Suprapubic skin (tissue), 4 donors: Measurements from ENCODE around the gene BDNF. TPM values are rescaled to one million over a fixed set of nuclear protein-coding genes. Genes with fewer than 3 reads are reported as not detected.

Experiments used
- DNase-seq, 2 donors: peaks; one replicate each; pipeline ENCODE4 v3.0.0-alpha.2; 2019; ENCODE audit warnings: low spot score in 2 of 2
- H3K27ac ChIP-seq: fragments of 200-600 bp; sonication (generic); one replicate; pipeline ENCODE4 v1.5.1; 2019
- H3K27me3 ChIP-seq: fragments of 200-600 bp; sonication (generic); one replicate; pipeline ENCODE4 v1.5.1; 2019
- H3K36me3 ChIP-seq: fragments of 200-600 bp; sonication (generic); one replicate; pipeline ENCODE4 v1.5.1; 2019
- H3K4me1 ChIP-seq: fragments of 200-600 bp; sonication (generic); one replicate; pipeline ENCODE4 v1.5.1; 2019
- H3K4me3 ChIP-seq: fragments of 200-600 bp; sonication (generic); one replicate; pipeline ENCODE4 v1.5.1; 2019; ENCODE audit warnings: mild to moderate bottlenecking
- H3K9me3 ChIP-seq: fragments of 200-600 bp; sonication (generic); one replicate; pipeline ENCODE4 v1.5.1; 2019
- EP300 ChIP-seq: sonication (generic); formaldehyde crosslinking; IDR thresholded peaks from one replicate; pipeline ENCODE4 v1.6.1; 2017; ENCODE audit warnings: antibody characterized with exemption
- POLR2A ChIP-seq, 2 donors: fragments of 450-650 bp; IDR thresholded peaks; one replicate each; pipeline ENCODE4 v1.6.1; 2017; ENCODE audit warnings: antibody characterized with exemption in 2 of 2, mild to moderate bottlenecking in 2 of 2, moderate library complexity in 2 of 2
- POLR2AphosphoS5 ChIP-seq, 3 donors: sonication (generic); formaldehyde crosslinking; IDR thresholded peaks; one replicate each; pipeline ENCODE4 v1.6.1; 2017; ENCODE audit warnings: antibody characterized with exemption in 3 of 3
- WGBS: methylation state at CpG from one replicate; pipeline ENCODE4 v1.1.5; 2018; 5-methylcytosine and 5-hydroxymethylcytosine counted together
- total RNA-seq, 4 donors: library from RNA; depleted of rRNA; stranded (reverse); fragments of >200 nt; gene quantifications; one replicate each; pipeline ENCODE4 v1.1.0, GENCODE V29; 2016
- TF ChIP-seq, protein P1 (sequence below), 2 donors: fragments of 200-600 bp in 1 of 2; fragments of 450-650 bp in 1 of 2; sonication (generic) in 1 of 2; IDR thresholded peaks; one replicate each; pipeline ENCODE4 v1.5.1; 2016 to 2019; ENCODE audit warnings: antibody characterized with exemption in 2 of 2, mild to moderate bottlenecking in 1 of 2, moderate library complexity in 1 of 2

BDNF gene
- total RNA-seq, 4 donors from 2014 or later, result 0.17 to 2.0 (median 0.54) TPM

DNA sequence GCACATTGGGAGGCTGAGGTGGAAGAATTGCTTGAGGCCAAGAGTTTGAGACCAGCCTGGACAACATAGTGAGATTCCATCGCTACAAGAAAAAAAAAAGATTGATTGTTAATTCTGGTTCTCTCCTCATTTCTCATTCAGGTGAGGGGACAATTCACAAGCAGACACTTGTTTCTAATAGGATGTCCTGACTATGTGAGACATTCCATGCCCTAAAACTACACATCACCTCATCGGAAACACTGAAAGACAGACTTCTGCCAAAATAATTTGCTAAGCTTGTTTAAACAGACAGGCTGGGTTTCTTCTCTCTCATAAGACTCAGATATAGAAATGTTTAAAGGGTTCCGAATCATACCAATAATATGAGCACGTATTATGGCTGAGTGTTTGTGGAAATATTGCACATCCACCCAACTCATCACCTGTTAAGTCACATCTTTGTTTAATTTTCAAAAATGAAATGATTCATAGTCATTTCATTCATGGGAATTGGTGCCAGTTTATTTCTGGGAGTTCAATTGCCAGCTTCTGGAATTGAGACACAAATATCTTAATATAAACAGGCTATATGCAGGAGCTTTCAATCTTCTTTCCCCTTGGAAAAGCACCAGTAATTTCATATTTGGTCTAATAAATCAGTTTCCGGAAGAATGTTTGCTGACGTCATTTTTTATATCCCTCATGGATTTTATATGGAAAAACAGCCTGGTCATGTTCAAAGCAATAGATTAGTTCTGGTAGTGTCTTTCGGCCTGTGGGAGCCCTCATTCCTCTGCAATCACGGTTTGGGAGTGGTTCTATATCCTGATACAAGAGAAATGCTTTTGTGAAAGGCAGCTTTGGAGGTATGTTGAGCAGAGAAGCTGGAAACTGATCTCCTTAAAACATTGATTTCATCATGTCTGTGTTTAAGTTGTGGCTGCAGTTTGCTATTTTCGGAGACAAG is 87.0 kb downstream of the BDNF start:
- no peaks in the 10 kb centered on the region for H3K36me3 ChIP-seq
- no peak for DNase-seq
- H3K27me3 ChIP-seq, result no peaks in the 10 kb centered on the region
- H3K9me3 ChIP-seq, result no peaks in the 10 kb centered on the region
- TF ChIP-seq POLR2AphosphoS5 (IDR thresholded peaks at IDR 0.05), result no peak
- TF ChIP-seq POLR2A (IDR thresholded peaks at IDR 0.05), result no peak
- TF ChIP-seq, protein P1, sequence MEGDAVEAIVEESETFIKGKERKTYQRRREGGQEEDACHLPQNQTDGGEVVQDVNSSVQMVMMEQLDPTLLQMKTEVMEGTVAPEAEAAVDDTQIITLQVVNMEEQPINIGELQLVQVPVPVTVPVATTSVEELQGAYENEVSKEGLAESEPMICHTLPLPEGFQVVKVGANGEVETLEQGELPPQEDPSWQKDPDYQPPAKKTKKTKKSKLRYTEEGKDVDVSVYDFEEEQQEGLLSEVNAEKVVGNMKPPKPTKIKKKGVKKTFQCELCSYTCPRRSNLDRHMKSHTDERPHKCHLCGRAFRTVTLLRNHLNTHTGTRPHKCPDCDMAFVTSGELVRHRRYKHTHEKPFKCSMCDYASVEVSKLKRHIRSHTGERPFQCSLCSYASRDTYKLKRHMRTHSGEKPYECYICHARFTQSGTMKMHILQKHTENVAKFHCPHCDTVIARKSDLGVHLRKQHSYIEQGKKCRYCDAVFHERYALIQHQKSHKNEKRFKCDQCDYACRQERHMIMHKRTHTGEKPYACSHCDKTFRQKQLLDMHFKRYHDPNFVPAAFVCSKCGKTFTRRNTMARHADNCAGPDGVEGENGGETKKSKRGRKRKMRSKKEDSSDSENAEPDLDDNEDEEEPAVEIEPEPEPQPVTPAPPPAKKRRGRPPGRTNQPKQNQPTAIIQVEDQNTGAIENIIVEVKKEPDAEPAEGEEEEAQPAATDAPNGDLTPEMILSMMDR (IDR thresholded peaks at IDR 0.05), result no peak
- TF ChIP-seq EP300, result no peak
- no peaks in the 10 kb centered on the region for H3K4me1 ChIP-seq
- no peak overlapping the region for H3K27ac ChIP-seq
- H3K4me3 ChIP-seq, result no peak overlapping the region
- 86% methylated on average over 9 of the region's 9 CpGs for WGBS

DNA sequence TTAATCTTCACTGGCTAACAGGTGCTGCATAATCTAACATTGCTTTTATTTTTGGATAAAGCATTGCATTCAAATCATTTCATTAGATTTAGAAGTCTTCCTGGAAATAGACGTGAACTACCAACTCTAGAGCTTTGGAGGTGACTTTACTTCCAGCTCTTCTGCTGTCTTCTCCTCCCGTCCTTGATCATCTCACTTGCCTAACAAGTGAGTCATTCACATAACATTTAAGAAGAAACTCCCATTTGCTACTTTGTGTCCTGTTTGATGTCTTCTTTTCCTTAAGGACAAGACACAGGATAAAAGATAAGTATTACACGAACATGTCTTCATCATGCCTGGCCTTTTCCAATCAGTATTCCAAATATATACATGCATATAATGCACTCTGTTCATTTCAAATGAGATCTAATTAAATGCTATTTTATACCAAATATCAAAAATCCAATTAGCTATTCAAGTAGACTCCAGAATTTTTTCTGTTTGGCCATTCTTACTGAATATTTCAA is 88.3 kb downstream of the BDNF start:
- 85% methylated on average over 3 of the region's 3 CpGs for WGBS
- Histone ChIP-seq H3K27ac (no peak overlapping the region), H3K4me1 (no peaks in the 10 kb centered on the region), H3K4me3 (no peak overlapping the region), H3K36me3 (no peaks in the 10 kb centered on the region), H3K27me3 (no peaks in the 10 kb centered on the region), H3K9me3 (no peaks in the 10 kb centered on the region)
- no peak for DNase-seq
- TF ChIP-seq, protein P1 (IDR thresholded peaks at IDR 0.05), result no peak
- no peak for TF ChIP-seq EP300
- no peak for TF ChIP-seq POLR2AphosphoS5 (IDR thresholded peaks at IDR 0.05)
- no peak for TF ChIP-seq POLR2A (IDR thresholded peaks at IDR 0.05)

DNA sequence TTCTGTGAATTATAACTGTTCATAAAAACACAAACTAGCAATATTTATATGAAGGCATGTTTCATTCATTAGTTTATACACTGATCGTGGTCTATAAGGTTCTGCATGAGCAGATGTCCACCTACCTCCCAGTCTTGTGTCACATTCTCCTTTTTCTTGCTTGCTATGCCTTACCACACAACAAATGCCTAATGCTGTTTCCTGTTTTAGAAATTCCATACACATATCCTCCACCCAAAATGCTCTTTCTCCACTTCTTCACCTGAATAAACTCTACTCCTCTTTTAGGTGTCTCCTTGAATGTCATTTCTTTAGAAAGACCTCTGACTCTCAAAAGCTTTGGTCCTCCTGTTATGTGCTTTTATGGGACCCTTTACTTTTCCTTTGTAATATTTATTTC is 88.9 kb downstream of the BDNF start:
- H3K4me1 ChIP-seq, result no peaks in the 10 kb centered on the region
- no peaks in the 10 kb centered on the region for H3K27me3 ChIP-seq
- no peak for TF ChIP-seq POLR2AphosphoS5 (IDR thresholded peaks at IDR 0.05)
- TF ChIP-seq, protein P1 (IDR thresholded peaks at IDR 0.05), result no peak
- no peak for TF ChIP-seq POLR2A (IDR thresholded peaks at IDR 0.05)
- TF ChIP-seq EP300, result no peak
- no peak overlapping the region for H3K4me3 ChIP-seq
- no peaks in the 10 kb centered on the region for H3K36me3 ChIP-seq
- DNase-seq, result no peak
- WGBS, result 92% methylated on average over 1 of the region's 1 CpG
- no peaks in the 10 kb centered on the region for H3K9me3 ChIP-seq
- no peak overlapping the region for H3K27ac ChIP-seq

DNA sequence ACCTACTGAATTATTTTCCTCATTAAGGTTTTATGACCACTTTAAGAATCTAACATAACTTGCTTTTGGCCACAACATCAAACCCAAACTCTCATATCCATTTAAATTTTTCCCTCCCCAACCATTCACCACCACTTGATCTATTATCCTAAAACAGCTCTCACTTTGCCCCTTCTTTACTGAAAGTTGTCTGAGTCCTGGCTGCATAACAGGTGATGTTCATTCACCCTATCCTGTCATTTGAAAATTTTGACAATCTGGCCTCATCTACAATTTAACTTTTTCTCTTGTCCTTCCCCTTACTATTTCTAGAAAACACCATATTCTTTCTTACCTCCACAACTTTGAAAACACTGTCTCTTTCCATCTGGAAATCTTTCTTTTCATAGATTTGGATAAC is 89.3 kb downstream of the BDNF start:
- no peaks in the 10 kb centered on the region for H3K9me3 ChIP-seq
- H3K4me1 ChIP-seq, result no peaks in the 10 kb centered on the region
- TF ChIP-seq POLR2A (IDR thresholded peaks at IDR 0.05) (no peak), EP300 (no peak), POLR2AphosphoS5 (IDR thresholded peaks at IDR 0.05) (no peak)
- TF ChIP-seq, protein P1 (IDR thresholded peaks at IDR 0.05), result no peak
- no peak for DNase-seq
- H3K4me3 ChIP-seq, result no peak overlapping the region
- no peaks in the 10 kb centered on the region for H3K36me3 ChIP-seq
- no peak overlapping the region for H3K27ac ChIP-seq
- H3K27me3 ChIP-seq, result no peaks in the 10 kb centered on the region

DNA sequence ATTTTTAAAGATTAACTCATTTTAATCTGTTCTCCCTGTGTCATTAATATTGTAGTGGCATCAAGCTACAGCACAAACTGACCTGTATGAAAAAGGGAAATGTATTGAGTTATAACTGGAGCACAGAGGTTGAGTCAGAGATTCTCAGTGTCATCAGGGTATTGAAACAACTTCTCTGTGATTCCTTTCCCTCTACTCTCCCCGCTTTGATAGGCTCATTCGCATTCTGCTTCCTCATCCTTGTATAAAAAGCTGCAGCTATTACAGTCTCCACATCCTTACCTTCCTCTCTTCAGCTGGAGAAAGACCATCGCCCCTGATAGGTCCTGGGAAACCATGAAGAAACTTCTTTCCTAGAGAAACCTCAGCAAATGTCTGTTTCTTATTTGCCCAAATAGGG is 90.0 kb downstream of the BDNF start:
- Histone ChIP-seq H3K9me3 (no peaks in the 10 kb centered on the region), H3K4me1 (no peaks in the 10 kb centered on the region), H3K27ac (no peak overlapping the region), H3K36me3 (no peaks in the 10 kb centered on the region), H3K4me3 (no peak overlapping the region), H3K27me3 (no peaks in the 10 kb centered on the region)
- TF ChIP-seq EP300 (no peak), POLR2AphosphoS5 (IDR thresholded peaks at IDR 0.05) (no peak), POLR2A (IDR thresholded peaks at IDR 0.05) (no peak)
- TF ChIP-seq, protein P1 (IDR thresholded peaks at IDR 0.05), result no peak
- DNase-seq, result no peak
- 95% methylated on average over 3 of the region's 3 CpGs for WGBS
